Measurements from ENCODE around the gene MED9.
"Not testable (repeated sequence)": the region's sequence is repeated elsewhere in the genome, so short reads cannot be mapped to it uniquely, and the experiment has no call there.

Gene MED9, protein sequence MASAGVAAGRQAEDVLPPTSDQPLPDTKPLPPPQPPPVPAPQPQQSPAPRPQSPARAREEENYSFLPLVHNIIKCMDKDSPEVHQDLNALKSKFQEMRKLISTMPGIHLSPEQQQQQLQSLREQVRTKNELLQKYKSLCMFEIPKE

DNA sequence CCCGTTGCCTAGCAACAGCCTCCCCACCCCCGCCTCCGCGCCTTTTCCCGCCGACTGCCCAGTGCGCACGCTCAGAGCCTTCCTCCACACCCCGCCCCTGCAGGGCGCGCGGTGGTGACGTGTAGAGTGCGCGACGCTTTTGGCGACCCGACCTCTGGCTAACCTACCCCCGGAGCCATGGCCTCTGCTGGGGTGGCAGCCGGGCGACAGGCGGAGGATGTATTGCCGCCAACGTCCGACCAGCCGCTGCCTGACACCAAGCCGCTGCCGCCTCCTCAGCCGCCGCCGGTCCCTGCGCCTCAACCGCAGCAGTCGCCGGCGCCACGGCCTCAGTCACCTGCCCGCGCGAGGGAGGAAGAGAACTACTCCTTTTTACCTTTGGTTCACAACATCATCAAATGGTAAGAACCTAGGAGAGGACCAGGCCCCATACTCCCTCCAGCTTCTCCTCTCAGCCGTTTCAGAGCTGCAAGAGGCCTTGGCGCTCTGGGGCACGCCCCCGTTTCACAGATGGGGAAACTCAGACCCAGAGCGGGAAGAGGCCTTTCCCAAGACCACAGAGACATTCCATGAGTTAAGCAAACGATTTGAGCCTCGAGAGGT, at the start of gene MED9:
TSS of gene MED9 (plus strand) at position 136 of the 603 bp plus-strand sequence. CDS start at position 178, 42 bp downstream.
- DNase-seq (ENCODE audit: low spot score) = peak; percentile 90

DNA sequence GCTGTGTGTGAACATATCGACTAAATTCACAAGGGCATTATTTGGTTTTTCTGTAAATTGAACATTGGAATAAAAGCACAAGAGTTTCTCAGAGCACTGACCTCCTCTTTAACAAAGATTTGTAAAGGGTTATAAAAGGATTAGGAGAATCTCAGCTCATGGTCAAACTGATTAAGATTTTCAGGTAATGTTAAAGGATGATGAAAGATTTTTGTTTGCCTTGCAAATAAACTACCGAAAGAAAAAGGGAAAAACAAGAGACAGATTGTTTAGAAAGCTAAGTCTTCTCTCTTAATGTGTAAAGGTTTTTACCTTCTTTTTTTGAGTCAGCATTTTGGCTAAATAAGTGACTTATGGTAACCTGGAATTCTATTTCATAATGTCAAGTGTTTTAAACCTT, 47.6 kb upstream of the MED9 start:
- DNase-seq (ENCODE audit: low spot score) = no peak

DNA sequence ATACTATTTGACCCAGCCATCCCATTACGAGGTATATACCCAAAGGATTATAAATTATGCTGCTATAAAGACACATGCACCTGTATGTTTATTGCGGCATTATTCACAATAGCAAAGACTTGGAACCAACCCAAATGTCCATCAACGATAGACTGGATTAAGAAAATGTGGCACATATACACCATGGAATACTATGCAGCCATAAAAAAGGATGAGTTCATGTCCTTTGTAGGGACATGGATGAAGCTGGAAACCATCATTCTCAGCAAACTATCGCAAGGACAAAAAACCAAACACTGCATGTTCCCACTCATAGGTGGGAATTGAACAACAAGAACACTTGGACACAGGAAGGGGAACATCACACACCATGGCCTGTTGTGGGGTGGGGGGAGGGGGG, 45.9 kb upstream of the MED9 start:
- not testable (repeated sequence) for DNase-seq (ENCODE audit: low spot score)

DNA sequence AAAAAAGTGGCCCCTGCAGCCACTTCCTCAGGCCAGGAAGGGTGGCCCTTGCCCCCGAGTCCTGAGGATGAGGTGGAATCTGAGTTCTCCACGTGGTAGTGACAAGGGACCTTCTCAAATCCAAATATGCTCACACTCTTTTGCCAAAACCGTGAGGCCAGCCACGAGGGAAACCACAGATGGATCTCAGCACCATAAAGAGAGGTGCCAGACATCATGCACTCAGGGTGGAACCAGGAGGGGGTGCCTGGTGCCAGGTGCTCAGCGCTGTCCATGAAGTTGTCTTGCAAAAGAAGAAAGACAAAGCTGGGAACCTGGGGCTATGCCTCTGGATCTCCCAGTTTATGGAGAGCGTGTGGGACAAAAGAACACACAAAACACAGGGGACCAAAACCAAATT, 45.2 kb upstream of the MED9 start:
- no peak for DNase-seq (ENCODE audit: low spot score)

DNA sequence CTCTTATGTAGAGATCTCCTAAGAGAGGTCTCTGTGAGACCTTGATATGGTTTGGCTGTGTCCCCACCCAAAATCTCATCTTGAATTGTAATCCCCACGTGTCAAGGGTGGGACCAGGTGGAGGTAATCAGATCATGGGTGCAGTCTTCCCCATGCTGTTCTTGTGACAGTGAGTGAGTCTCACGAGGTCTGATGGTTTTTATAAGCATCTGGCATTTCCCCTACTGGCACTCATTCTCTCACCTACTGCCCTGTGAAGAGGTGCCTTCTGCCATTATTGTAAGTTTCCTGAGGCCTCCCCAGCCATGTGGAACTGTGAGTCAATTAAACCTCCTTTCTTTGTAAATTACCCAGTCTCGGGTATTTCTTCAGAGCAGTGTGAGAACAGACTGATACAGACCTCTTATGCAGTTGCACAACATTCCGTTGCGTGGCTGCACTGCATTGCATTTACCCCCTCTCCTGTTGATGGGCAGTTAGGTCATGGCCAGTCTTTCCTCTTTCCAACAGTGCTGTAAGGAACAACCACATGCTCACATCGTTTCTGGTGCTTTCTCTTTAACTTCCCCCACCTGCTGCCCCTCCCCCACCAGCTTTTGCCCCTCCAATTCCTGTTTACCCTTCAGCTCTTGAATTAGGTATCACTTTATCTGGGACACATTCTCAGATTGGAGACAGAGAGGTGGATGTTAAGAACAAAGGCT, 43.6 kb upstream of the MED9 start:
- no peak for DNase-seq (ENCODE audit: low spot score)

DNA sequence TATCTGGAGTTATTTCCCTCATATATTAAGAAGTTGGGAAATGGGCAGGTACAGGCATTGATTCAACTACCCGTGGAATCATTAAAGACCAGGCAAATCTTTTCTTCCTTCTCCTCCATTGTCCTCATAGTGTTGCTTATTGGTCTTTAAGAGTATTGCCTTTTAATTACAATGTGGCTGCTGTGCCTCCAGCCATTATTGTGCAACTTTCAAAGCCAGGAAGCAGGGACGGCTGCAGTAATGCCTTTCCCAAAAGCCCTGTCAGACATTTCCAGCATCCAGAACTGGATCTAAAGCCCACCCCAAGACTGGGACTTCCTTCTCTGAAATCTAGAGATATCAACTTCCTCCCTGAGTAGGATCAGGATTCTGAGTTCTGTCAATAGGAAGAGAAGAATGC, 42.3 kb upstream of the MED9 start:
- DNase-seq (ENCODE audit: low spot score) = no peak

DNA sequence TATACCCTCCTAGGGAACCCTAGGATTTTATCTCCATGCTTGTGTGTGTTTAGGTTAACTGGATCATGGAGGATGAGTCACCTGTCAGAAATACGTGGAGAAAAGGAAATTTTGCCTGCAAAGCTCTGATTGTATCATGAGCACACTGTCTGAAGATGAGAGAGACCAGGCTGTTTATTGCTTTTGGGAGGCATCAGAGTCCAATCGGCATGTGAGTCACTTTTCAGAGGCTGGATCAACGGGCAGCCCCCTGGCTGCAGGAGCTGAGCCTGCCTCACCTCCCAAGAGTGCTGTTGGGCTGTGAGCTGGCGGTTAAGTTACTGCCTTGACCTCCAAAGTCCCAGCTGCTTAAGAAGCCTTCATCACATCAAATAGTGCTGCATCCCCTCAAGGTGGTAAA, 41.5 kb upstream of the MED9 start:
- no peak for DNase-seq (ENCODE audit: low spot score)

DNA sequence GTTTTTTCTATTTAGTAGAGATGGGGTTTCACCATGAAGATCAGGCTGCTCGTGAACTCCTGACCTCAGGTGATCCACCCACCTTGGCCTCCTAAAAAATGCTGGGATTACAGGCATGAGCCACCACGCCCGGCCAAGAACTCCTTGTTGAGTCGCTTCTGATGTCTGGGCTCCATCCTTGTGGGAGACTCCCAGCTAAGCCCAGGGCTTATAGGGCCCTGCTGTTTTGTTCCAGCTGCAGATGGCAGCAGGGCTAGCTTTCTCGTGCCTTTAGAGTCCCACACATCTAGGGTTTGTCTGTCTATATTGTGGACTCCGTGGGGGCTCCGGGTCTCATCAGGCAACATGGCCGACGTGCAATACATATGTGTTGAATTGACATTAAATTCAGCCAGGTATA, 39.3 kb upstream of the MED9 start:
- DNase-seq (ENCODE audit: low spot score) = no peak

DNA sequence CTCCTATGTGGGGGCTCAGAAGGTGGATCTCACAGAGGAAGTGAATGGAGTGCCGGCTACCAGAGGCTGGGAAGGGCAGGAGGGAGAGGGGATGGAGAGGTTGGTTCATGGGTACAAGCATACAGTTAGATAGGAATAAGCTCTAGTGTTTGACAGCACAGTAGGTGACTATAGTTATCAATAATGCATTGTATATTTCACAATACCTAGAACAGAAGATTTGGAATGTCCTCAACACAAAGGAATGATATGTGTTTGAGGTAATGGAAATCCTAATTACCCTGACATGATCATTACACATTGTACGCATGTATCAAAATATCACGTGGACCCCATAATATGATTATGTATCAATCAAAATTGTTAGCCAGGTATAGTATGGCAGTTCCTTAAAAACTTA, 38.9 kb upstream of the MED9 start:
- DNase-seq (ENCODE audit: low spot score) = no peak

DNA sequence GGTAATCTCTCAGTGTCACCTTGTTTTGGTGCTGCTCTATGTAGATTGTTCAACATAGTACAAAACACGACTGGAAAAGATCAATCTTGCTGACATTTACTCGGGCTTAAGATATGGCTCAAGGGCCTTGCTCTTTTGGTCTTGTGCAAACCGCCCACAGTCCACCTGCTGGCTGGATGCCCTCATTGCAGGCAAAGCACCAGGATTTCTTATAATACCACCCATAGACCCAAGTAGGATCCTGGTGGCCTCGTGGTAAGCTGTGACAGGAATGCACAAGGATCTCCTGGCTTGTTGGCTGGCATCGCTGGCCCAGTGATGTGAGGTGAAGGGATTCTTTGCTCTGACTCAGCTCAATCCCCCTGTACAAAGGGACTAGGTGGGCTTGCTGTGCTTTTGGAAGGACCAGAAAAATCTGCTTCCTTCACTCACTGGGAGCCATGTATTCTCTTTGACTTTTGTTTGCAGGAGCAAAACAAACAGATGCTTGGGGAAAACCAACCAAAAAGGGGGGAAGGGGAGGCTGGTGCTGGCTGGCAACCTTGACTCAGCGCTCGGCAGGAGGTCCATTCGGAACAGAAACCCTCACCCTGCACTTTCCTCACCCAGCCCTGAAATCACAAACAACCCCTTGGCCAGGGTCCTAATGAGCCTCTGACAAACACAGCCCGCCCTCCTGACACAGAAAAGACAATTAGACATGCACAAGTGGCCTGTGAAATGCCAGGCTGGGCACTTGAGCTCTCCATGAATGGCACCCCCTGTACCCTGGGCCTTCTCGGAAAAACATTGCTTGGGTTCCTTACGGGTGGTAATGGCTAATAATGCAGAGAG, 36.6 kb upstream of the MED9 start:
- peak; percentile 74 for DNase-seq (ENCODE audit: low spot score)

DNA sequence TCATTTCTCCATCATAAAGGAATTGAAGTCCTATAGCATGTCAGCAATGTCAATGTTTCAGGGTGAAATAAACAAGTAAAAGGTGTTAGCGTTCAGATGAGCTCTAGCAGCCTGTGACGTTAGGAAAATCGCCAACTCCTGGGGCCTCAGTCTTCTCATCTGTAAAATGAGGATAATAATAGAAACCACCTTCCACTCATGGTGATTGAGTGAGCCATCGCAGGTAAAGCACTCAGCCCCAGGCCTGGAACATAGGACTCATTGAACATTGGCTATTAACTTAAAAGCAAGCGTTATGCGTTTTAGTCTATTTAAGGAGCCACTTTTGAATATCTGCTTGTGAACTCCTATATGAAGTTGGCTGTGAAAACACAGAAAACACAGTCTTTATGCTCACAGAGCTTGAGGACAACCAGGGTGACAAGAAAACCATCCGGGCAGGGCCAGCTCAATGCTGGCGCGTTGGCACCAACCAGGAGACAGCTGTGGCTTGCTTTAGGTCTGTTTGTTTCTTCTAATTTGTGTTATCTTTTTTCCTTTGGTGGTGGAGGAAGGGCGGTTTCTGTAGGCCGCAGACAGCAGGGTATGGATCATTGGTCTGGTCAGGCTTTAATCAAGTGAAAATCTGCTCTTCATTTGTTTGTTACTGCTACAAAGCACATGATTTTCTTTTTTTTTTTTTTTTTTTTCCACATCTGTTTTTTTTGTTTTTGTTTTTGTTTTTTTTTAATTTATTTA, 35.7 kb upstream of the MED9 start:
- DNase-seq (ENCODE audit: low spot score) = no peak

DNA sequence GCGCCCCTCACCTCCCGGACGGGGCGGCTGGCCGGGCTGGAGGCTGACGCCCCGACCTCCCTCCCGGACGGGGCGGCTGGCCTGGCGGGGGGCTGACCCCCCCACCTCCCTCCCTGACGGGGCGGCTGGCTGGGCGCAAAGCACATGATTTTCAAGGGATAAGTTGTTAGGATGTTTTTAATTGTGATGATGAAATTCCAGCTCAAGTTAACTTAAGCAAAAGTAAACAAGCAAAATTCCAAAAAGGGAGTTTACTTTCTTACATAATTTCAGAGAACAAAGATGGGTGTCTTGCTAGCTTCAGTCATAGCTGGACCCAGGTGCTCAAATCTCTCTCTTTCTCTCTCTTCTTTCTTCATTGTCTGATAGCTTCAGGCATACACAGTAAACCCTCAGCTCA, 33.6 kb upstream of the MED9 start:
- no peak for DNase-seq (ENCODE audit: low spot score)

DNA sequence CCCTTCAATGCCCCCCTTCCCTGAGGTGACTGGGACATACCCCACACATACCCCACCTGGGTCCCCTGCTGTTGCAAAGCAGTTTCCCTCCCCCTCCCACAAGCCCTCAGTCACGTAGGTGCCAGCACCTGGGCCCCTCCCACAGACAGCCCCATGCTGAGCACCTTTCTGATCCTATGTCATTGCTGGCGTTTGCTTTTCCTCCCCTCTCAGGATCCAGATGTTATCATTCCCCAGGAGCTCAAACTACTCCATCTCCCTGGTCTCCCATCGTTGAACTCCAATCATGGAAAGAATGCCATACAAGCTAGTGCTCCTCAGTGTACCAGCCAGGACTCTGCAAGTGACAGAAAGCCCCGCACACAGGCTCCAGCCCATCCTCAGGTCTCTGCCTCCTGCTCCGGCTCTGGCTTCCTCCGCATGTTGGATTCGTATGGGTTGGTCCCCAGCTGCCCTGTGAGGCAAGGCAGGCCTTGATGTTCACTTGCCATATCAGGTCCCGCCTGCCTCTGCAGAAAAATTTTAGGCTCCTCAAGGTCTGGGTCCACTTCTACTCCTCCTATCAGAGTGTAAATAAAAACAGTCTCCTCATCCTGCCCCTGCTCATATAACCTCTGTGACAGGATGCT, 31.4 kb upstream of the MED9 start:
- DNase-seq (ENCODE audit: low spot score) = no peak

DNA sequence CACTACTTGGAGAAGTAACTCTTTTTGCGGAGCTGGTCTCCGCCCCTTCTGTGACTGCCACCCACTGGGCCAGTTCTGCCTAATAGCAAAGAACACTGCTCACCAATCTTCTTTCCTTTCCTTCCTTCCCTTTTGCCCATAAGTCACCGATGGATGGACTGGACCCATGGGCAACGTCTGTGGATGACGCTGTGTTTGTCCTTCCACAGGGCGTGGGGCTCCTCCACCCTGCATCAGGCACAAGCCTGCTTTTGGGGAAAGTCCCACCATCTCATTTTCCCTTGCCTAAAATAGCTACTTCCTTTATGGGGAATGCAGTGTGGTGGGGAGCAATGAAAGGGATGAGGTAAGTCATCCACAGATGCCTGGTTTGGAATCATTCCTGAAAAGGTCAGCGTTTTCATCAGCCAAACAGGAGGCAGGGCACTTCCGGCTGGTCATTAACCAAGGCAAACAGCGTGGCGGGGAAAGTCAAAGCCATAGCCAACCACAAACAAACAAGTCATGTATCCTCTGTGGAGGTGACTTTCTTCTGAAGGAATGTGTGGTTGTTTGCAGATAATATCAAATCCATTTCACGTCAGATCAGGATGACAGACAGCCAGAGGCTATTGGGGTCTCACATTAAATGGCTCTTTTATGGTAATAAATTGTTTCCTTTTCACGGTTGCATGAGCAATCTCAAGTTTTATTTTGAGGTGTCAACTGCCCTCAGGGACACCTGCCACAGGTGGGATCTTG, 30.7 kb upstream of the MED9 start:
- DNase-seq (ENCODE audit: low spot score) = no peak

DNA sequence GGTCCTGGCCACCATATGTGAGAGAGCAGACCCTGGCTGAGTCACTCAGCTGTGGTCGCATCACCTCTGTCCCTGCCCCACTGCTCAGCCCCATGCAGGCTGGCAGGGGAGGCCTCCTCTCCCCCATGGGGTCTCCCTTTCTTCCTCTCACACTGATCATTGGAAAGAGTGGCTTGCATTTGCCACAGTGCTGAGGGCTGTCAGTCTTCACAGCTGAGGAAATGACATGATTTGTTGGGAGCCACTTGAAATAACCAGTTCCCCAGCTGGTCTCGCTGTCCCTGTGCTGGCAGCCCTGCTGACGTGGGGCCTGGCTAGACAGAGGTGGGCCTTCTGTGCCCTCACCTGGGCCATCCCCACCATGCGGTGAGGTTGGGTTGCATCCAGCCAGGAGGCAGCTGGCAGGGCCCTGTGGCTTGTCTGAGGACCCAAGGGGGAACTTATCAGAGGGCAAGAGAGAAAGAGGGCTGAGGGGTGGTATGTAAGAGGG, 30.1 kb upstream of the MED9 start:
- DNase-seq (ENCODE audit: low spot score) = no peak

DNA sequence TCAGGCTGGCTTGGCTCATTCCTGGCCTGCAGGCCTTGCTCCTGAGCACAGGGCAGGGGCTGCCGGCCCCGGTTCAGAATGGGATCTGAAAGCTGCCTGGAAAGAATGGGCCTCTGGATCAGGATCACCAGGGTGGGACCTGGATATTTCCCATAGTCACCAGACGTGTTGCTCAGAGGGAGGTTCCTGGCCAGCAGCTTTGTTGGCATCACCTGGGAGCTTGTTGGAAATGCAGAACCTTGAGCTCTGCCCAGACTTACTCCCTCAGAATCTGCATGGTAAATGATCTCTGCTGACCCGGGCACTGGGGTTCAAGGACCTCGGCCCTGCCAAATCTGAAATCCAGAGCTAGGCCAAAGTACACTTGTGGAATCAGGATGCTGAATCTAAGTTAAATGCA, 29.5 kb upstream of the MED9 start:
- DNase-seq (ENCODE audit: low spot score) = no peak

DNA sequence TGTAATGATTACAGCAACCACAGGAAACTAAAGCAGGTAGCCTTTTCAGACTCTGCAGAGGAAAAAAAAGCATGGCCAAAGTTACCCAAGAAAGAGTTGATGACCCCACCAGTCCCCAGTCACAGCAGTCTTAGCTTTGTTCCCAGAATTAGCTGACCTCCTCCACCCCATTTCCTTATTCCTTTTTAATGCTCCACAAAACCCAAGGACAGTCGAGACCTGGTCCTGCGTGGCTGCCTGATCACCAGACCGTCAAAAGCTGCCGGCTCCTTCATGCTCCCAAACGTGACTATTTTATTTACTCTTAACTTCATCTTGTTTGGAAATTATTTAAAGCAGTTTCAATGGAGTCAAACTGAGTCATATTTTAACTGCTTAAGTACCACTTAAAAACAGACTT, 28.7 kb upstream of the MED9 start:
- no peak for DNase-seq (ENCODE audit: low spot score)

DNA sequence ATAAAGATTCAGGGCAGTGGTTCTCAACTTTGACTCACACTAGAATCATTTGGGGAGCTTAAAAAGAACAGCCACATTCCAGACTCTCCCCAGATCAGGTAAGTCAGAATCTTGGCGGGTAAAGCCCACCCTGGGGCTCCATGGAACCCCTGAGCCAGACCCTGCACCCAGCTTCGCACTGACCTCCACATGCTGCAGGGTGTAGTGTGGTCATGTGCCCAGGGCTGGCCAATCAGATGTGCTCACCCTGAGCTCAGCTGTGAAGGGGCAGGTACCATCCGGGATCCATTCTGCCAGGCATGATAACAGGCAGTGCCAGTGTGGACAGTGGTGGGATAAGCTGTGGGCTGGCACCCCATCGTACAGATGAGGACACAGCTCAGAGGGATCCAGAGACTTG, 28.1 kb upstream of the MED9 start:
- DNase-seq (ENCODE audit: low spot score) = no peak

DNA sequence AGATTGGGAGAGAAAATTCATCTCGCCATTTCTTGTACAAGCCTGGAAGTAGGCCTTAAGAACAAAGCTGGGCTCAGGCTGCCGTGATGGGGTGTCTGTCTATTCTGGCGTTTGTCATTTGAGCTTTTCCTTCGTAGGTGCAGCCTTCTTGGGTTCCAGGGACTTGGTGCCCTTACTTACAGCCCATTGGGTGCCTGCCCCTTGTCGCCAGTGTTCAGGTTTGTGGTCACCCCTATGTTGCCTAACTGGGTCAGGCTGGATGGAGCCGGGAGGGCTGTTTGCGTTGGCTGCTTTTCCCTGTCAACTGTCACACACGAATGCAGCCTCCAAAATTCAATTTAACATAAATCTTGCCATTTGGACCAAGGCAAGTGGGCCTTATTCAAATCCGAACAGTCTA, 23.7 kb upstream of the MED9 start:
- DNase-seq (ENCODE audit: low spot score) = no peak

DNA sequence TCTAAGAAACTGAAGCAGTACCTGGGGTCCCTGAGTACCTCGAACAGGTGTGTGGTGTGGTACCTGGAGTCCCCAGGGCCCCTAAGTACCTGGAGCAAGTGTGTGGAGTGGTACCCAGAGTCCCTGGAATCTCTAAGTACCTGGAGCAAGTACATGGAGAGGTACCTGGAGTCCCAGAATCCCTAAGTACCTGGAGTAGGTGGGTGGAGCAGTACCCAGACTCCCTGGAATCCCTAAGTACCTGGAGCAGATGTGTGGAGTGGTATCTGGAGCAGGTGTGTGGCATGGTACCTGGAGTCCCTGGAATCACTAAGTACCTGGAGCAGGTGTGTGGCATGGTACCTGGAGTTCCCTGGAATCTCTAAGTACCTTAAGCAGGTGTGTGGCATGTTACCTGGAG, 22.5 kb upstream of the MED9 start:
- DNase-seq (ENCODE audit: low spot score) = no peak

DNA sequence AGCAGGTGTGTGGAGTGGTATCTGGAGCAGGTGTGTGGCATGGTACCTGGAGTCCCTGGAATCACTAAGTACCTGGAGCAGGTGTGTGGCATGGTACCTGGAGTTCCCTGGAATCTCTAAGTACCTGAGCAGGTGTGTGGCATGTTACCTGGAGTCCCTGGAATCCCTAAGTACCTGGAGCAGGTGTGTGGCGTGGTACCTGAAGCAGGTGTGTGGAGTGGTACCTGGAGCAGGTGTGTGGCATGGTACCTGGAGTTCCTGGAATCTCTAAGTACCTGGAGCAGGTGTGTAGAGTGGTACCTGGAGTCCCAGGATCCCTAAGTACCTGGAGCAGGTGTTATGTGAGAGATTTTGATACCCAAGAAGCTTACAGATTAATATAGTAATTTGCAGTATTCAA, 22.1 kb upstream of the MED9 start:
- DNase-seq (ENCODE audit: low spot score) = not testable (repeated sequence)

Data from CD4-positive, alpha-beta T cell treated with Interleukin-6 at 100 ng/mL for 8 hours (primary cell).